Type B pancreatic cell (in vitro differentiated cells): Measurements from ENCODE around the gene REEP1. TPM values are rescaled to one million over a fixed set of nuclear protein-coding genes. Genes with fewer than 3 reads are reported as not detected.
A peak's percentile ranks its signal among the peaks of the same experiment; 100 is the strongest.

Source experiments
- DNase-seq: peaks from one replicate; pipeline ENCODE4 v3.0.0; 2021; ENCODE audit warnings: mixed read lengths; ENCODE audit not compliant: unreplicated experiment; ENCODE audit errors: extremely low spot score
- H3K27ac Mint-ChIP-seq: 2 replicates; pipeline ENCODE4 v1.8.0; 2021; ENCODE audit warnings: mild to moderate bottlenecking, mixed read lengths
- H3K27me3 Mint-ChIP-seq: 2 replicates; pipeline ENCODE4 v1.8.0; 2021; ENCODE audit warnings: mixed read lengths
- H3K36me3 Mint-ChIP-seq: 2 replicates; pipeline ENCODE4 v1.8.0; 2021; ENCODE audit warnings: mixed read lengths
- H3K4me1 Mint-ChIP-seq: one replicate; pipeline ENCODE4 v1.8.0; 2021; ENCODE audit warnings: mixed read lengths; ENCODE audit not compliant: unreplicated experiment
- H3K4me3 Mint-ChIP-seq: 2 replicates; pipeline ENCODE4 v1.8.0; 2021; ENCODE audit warnings: mild to moderate bottlenecking, mixed read lengths
- H3K9me3 Mint-ChIP-seq: 2 replicates; pipeline ENCODE4 v1.8.0; 2021; ENCODE audit warnings: mixed read lengths
- CTCF ChIP-seq: fragments of 200-600 bp; sonication (generic); conservative IDR thresholded peaks from 2 replicates; pipeline ENCODE4 v1.5.0; 2021; ENCODE audit warnings: antibody characterized with exemption, mild to moderate bottlenecking
- total RNA-seq: library from RNA; stranded (reverse); gene quantifications from 2 replicates; pipeline ENCODE4 v1.2.1, GENCODE V29; 2021; ENCODE audit warnings: low replicate concordance

REEP1 gene
- total RNA-seq, 1 donor from 2014 or later: 6.4 TPM

- peak overlapping the region; percentile 93 for H3K27ac Mint-ChIP-seq
- DNase-seq: no peak
- peaks cover 12% of the 10 kb centered on the region for H3K4me1 Mint-ChIP-seq
- peaks cover 9% of the 10 kb centered on the region for H3K9me3 Mint-ChIP-seq
- H3K27me3 Mint-ChIP-seq: peaks cover 76% of the 10 kb centered on the region
- peak overlapping the region; percentile 91 for H3K4me3 Mint-ChIP-seq
- H3K36me3 Mint-ChIP-seq: no peaks in the 10 kb centered on the region
- TF ChIP-seq CTCF: no peak
Observed at GRCh38 chr2:86336675-86337243, 667 bp downstream of the REEP1 start.

- peaks cover 79% of the 10 kb centered on the region for H3K27me3 Mint-ChIP-seq
- peaks cover 12% of the 10 kb centered on the region for H3K4me1 Mint-ChIP-seq
- H3K9me3 Mint-ChIP-seq: peaks cover 4% of the 10 kb centered on the region
Observed at GRCh38 chr2:86335865-86336674, 1.4 kb downstream of the REEP1 start.

GRCh38 chr2:86333378-86333777 lies 4.0 kb downstream of the REEP1 start:
- no peak overlapping the region for H3K27ac Mint-ChIP-seq
- no peak overlapping the region for H3K4me3 Mint-ChIP-seq
- peaks cover 12% of the 10 kb centered on the region for H3K4me1 Mint-ChIP-seq
- no peaks in the 10 kb centered on the region for H3K36me3 Mint-ChIP-seq
- H3K9me3 Mint-ChIP-seq: no peaks in the 10 kb centered on the region
- DNase-seq: no peak
- H3K27me3 Mint-ChIP-seq: peaks cover 58% of the 10 kb centered on the region
- no peak for TF ChIP-seq CTCF

More at GRCh38 chr2:86335865-86336674, 1.4 kb downstream of the REEP1 start:
- peak overlapping the region; percentile 91 for H3K4me3 Mint-ChIP-seq
- no peak for TF ChIP-seq CTCF
- H3K36me3 Mint-ChIP-seq: no peaks in the 10 kb centered on the region
- H3K27ac Mint-ChIP-seq: peak overlapping the region; percentile 93
- DNase-seq: peak; percentile 39

- DNase-seq: no peak
- no peak overlapping the region for H3K27ac Mint-ChIP-seq
- H3K9me3 Mint-ChIP-seq: no peaks in the 10 kb centered on the region
- TF ChIP-seq CTCF: no peak
- peaks cover 7% of the 10 kb centered on the region for H3K4me1 Mint-ChIP-seq
- no peak overlapping the region for H3K4me3 Mint-ChIP-seq
- no peaks in the 10 kb centered on the region for H3K36me3 Mint-ChIP-seq
- H3K27me3 Mint-ChIP-seq: peaks cover 51% of the 10 kb centered on the region
Observed at GRCh38 chr2:86332654-86333053, 4.8 kb downstream of the REEP1 start.

GRCh38 chr2:86331384-86331783 lies 6.0 kb downstream of the REEP1 start:
- no peak for DNase-seq
- Mint-ChIP-seq H3K4me1 (peaks cover 5% of the 10 kb centered on the region), H3K27me3 (peaks cover 45% of the 10 kb centered on the region)

More at GRCh38 chr2:86331384-86331783, 6.0 kb downstream of the REEP1 start:
- Mint-ChIP-seq H3K36me3 (no peaks in the 10 kb centered on the region), H3K27ac (peak overlapping the region; percentile 52), H3K9me3 (no peaks in the 10 kb centered on the region), H3K4me3 (no peak overlapping the region)
- TF ChIP-seq CTCF: no peak
